Heart left ventricle (tissue), 16 donors: ENCODE measurements around the gene BCAR3. TPM values are rescaled to one million over a fixed set of nuclear protein-coding genes. Genes with fewer than 3 reads are reported as not detected.

Experiments
- ATAC-seq, 4 donors: fragments of 200-7000 bp; cut with Tn5 transposase; one replicate each; pipeline ENCODE4 v1.9.1; 2020 to 2022; ENCODE audit warnings: moderate library complexity in 4 of 4, mild to moderate bottlenecking in 3 of 4, moderate number of reproducible peaks in 1 of 4
- DNase-seq, 5 donors: peaks; one replicate each; pipeline ENCODE4 v3.0.0-alpha.2; 2020
- H3K27ac ChIP-seq, 12 donors: fragments of 200-600 bp; sonication (generic) in 4 of 12; one replicate each; pipeline versions ENCODE4 v1.5.0 to v1.8.0; 2016 to 2022; ENCODE audit warnings: mild to moderate bottlenecking in 2 of 12
- H3K27me3 ChIP-seq, 9 donors: fragments of 200-600 bp; sonication (generic) in 2 of 9; one replicate each; pipeline versions ENCODE4 v1.5.1 to v1.8.0; 2016 to 2022; ENCODE audit warnings: mild to moderate bottlenecking in 3 of 9
- H3K36me3 ChIP-seq, 9 donors: fragments of 200-600 bp; sonication (generic) in 2 of 9; one replicate each; pipeline versions ENCODE4 v1.5.0 to v1.8.0; 2018 to 2022; ENCODE audit warnings: mild to moderate bottlenecking in 2 of 9
- H3K4me1 ChIP-seq, 12 donors: fragments of 200-600 bp; sonication (generic) in 4 of 12; one replicate each; pipeline versions ENCODE4 v1.5.0 to v1.8.0; 2016 to 2022; ENCODE audit warnings: mild to moderate bottlenecking in 3 of 12
- H3K4me3 ChIP-seq, 12 donors: fragments of 200-600 bp; sonication (generic) in 4 of 12; one replicate each; pipeline versions ENCODE4 v1.5.0 to v1.8.0; 2017 to 2022; ENCODE audit warnings: mild to moderate bottlenecking in 9 of 12, moderate library complexity in 4 of 12
- H3K9me3 ChIP-seq, 12 donors: fragments of 200-600 bp; sonication (generic) in 4 of 12; one replicate each; pipeline versions ENCODE4 v1.5.0 to v1.8.0; 2016 to 2022; ENCODE audit warnings: mild to moderate bottlenecking in 1 of 12
- CTCF ChIP-seq, 12 donors: fragments of 200-600 bp; sonication (generic) in 4 of 12; IDR thresholded peaks; one replicate each; pipeline versions ENCODE4 v1.5.0 to v1.8.0; 2018 to 2022; ENCODE audit warnings: antibody characterized with exemption in 12 of 12, mild to moderate bottlenecking in 5 of 12
- POLR2A ChIP-seq, 2 donors: fragments of 450-650 bp; IDR thresholded peaks; one replicate each; pipeline ENCODE4 v1.6.1; 2017; ENCODE audit warnings: antibody characterized with exemption in 2 of 2, mild to moderate bottlenecking in 2 of 2, moderate library complexity in 2 of 2
- WGBS, 4 donors: extraction: QIAGEN DNeasy Blood & Tissue Kit in 2 of 4; methylation state at CpG; one replicate each; pipeline versions ENCODE4 v1.1.5 to v1.1.7; 2013 to 2018; 5-methylcytosine and 5-hydroxymethylcytosine counted together
- intact Hi-C, 10 donors: fragments of 100-400 bp; cut with DNase I; formaldehyde crosslinking; loops; one replicate each; pipeline versions ENCODE4 v1.11.1 to v1.14.2; 2022
- polyA plus RNA-seq, 2 donors: library from polyadenylated mRNA; stranded (reverse); fragments of 200-250 nt; gene quantifications; one replicate each; pipeline ENCODE4 v1.2.3, GENCODE V29; 2013
- total RNA-seq, 9 donors: library from RNA; depleted of rRNA in 2 of 9; stranded (reverse); fragments of >200 nt in 2 of 9; fragmentation: NEBNext Ultra II Directional in 3 of 9; extraction: Animal tissue kit (Norgen Biotek cat#: 25700) in 3 of 9; gene quantifications; one replicate each; pipeline versions ENCODE4 v1.1.0 to v1.2.4, GENCODE V29; 2016 to 2023
- donor health status: ischemic (EF 13 %, LVEDD 7.1; RV severe dilation, severe dysfunction).
- donor health status: healthy with polysubstance abuse.
- donor health status: DM: no; HTN: yes; CAD: no.
- donor health status: DM: no; HTN: no; CAD: no.
- donor health status: ischemic (EF 25% LVEDD 6.9; RV normal size, moderate dysfunction).
- donor health status: ischemic (EF 25% LVEDD 5.7; RV mildly dilated, moderate dysfunction).
- donor health status: healthy.
- donor health status: DM: yes; HTN: yes; CAD: no.
- donor health status: ischemic (EF 35%, LVEDD 5.7; RV mildly dilated, moderate dysfunction).
- donor health status: nonischemic (EF 11% LVEDD 7.7; RV severe dilation, severe dysfunction).
- donor health status: DM: yes; HTN: yes; CAD: no.
- donor health status: PGD.
- donor health status: ischemic (EF 29% LVEDD 5.4; RV normal size, mild dysfunction).
- donor health status: nonischemic (EF 23%, LVEDD 6.1; RV moderate dilation, normal function).

The BCAR3 gene
- total and polyA plus RNA-seq, 11 donors, result 6.4 to 25.0 (median 12.9) TPM

- H3K27ac ChIP-seq, result no peak overlapping the region
- peaks cover 0 to 45% (median 0%) of the 10 kb centered on the region in 12 donors for H3K4me1 ChIP-seq
- DNase-seq (no peak), ATAC-seq (no peak)
- no peak for TF ChIP-seq CTCF (IDR thresholded peaks at IDR 0.05)
- no peak for TF ChIP-seq POLR2A (IDR thresholded peaks at IDR 0.05)
- intact Hi-C loops, result loop anchor here in 1 of 10 donors (5.0 kb wide), 1 partner anchor 53 kb away; no protein-coding TSS in a partner anchor
- no peaks in the 10 kb centered on the region for H3K27me3 ChIP-seq
- no peaks in the 10 kb centered on the region for H3K9me3 ChIP-seq
- no peak overlapping the region for H3K4me3 ChIP-seq
- WGBS, 4 donors, result 87 to 95% (median 92%) methylated on average over 2 of the region's 2 CpGs
- no peaks in the 10 kb centered on the region for H3K36me3 ChIP-seq
Measured at GRCh38 chr1:93695411-93696005, 13.9 kb upstream of the BCAR3 start.

GRCh38 chr1:93694819-93695218 is 13.2 kb upstream of the BCAR3 start:
- H3K9me3 ChIP-seq, result no peaks in the 10 kb centered on the region
- intact Hi-C loops, result loop anchor here in 1 of 10 donors (5.0 kb wide), 1 partner anchor 53 kb away; no protein-coding TSS in a partner anchor
- TF ChIP-seq CTCF (IDR thresholded peaks at IDR 0.05) (no peak), POLR2A (IDR thresholded peaks at IDR 0.05) (no peak)
- ATAC-seq, result no peak
- H3K27ac ChIP-seq, result no peak overlapping the region
- H3K4me1 ChIP-seq, result peaks cover 0 to 45% (median 0%) of the 10 kb centered on the region in 12 donors
- no peak overlapping the region for H3K4me3 ChIP-seq
- no peak for DNase-seq
- H3K27me3 ChIP-seq, result no peaks in the 10 kb centered on the region
- 86 to 92% (median 88%) methylated on average over 3 of the region's 3 CpGs for WGBS, 4 donors
- no peaks in the 10 kb centered on the region for H3K36me3 ChIP-seq

GRCh38 chr1:93694039-93694438 is 12.4 kb upstream of the BCAR3 start:
- no peak overlapping the region for H3K27ac ChIP-seq
- peak in 3 of 4 donors; percentile 57 to 82 (median 81) for ATAC-seq

More at GRCh38 chr1:93694039-93694438, 12.4 kb upstream of the BCAR3 start:
- Histone ChIP-seq H3K4me1 (peaks cover 0 to 45% (median 0%) of the 10 kb centered on the region in 12 donors), H3K36me3 (no peaks in the 10 kb centered on the region), H3K4me3 (no peak overlapping the region), H3K9me3 (no peaks in the 10 kb centered on the region), H3K27me3 (no peaks in the 10 kb centered on the region)
- intact Hi-C loops, result no loop called here
- TF ChIP-seq CTCF (IDR thresholded peaks at IDR 0.05) (no peak), POLR2A (IDR thresholded peaks at IDR 0.05) (no peak)
- peak in 2 of 5 donors; percentile 46 to 56 for DNase-seq
- 49 to 59% (median 53%) methylated on average over 7 of the region's 7 CpGs for WGBS, 4 donors
